Measurements from ENCODE around the gene MEDAG. TPM values are rescaled to one million over a fixed set of nuclear protein-coding genes. Genes with fewer than 3 reads are reported as not detected.

Gene MEDAG
- polyA plus RNA-seq, 1 of the 3 experiments (the other 2 are of a cell fraction) = not detected

DNA sequence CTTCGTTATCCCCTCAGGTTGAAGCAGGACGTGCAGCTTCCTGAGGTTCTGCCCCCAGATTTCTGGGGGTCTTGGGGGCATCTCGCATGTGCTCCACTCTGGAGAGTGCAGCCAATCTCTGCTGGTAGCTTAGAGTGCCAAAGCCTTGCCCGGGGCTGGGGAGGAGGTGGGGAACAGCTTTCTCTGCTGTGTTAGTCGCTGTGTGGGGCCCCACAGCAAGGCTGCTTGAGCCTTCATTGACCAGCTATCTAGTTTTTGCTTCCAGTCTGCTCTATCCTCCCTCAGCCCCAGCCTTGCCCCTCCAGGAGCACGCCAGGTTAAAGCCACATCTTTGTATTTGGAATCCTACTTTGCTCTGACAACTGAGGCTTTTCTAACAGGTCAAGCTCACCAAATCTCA, 32.0 kb upstream of the MEDAG start:
- Histone ChIP-seq H3K9me3 (no peaks in the 10 kb centered on the region), H3K36me3 (replicated peaks in 1 of 2; ENCODE audit: control insufficient read depth in 1 of 2, insufficient read depth in 2 of 2, low read length in 1 of 2) (no peaks in the 10 kb centered on the region), H3F3A (replicated peaks; ENCODE audit: insufficient read depth) (peaks cover 21% of the 10 kb centered on the region), H3K4me3 (ENCODE audit: low read depth in 2 of 2, low read length in 1 of 2) (no peak overlapping the region), H3K9ac (no peak overlapping the region), H3K79me2 (ENCODE audit: insufficient read depth) (no peaks in the 10 kb centered on the region), H4K20me1 (ENCODE audit: insufficient read depth) (no peaks in the 10 kb centered on the region), H3K27ac (ENCODE audit: low read depth in 2 of 2, low read length in 1 of 2) (peak overlapping the region in 1 of 2 experiments; percentile 95; a peak in 1 of 4 replicates), H3K4me1 (ENCODE audit: control insufficient read depth in 1 of 2, insufficient read depth in 2 of 2, low read depth in 1 of 2, low read length in 1 of 2) (peaks cover 24 to 39% of the 10 kb centered on the region in 2 experiments), H3K27me3 (ENCODE audit: insufficient read depth) (no peaks in the 10 kb centered on the region), H3K4me2 (no peak overlapping the region), H2AFZ (ENCODE audit: low read depth) (peak overlapping the region; percentile 32; the same call in 1 of the 2 replicates), H3K9me2 (no peaks in the 10 kb centered on the region)
- ChIA-PET CTCF (interaction anchor here (0.5 to 1.6 kb wide), 3 partner anchors 9 to 1573 kb away, joined by 3 to 10 read pairs (median 3); no protein-coding TSS in a partner anchor), POLR2A (no interaction called here)
- WGBS (ENCODE audit: low lambda C conversion rate) = 83% methylated on average over 6 of the region's 6 CpGs
- no peak for DNase-seq
- TF ChIP-seq RAD21 (IDR thresholded peaks at IDR 0.05; ENCODE audit: low read length) (no peak), FOSL2 (IDR thresholded peaks at IDR 0.05; ENCODE audit: borderline replicate concordance, low read depth) (no peak), RCOR1 (IDR thresholded peaks at IDR 0.05; ENCODE audit: low read length) (no peak), RXRA (IDR thresholded peaks at IDR 0.05; ENCODE audit: borderline replicate concordance, low read depth) (no peak), YY1 (IDR thresholded peaks at IDR 0.05; ENCODE audit: low read depth) (no peak), GATA2 (CRISPR knock-in tag; IDR thresholded peaks at IDR 0.05) (no peak), TAF1 (IDR thresholded peaks at IDR 0.05; ENCODE audit: borderline replicate concordance, low read depth, low read length) (no peak), ELF1 (IDR thresholded peaks at IDR 0.05) (no peak), TCF12 (IDR thresholded peaks at IDR 0.05) (no peak), EP300 (IDR thresholded peaks at IDR 0.05; ENCODE audit: borderline replicate concordance in 1 of 2, low read depth in 1 of 2, low read length in 1 of 2) (no peak), GABPA (IDR thresholded peaks at IDR 0.05; ENCODE audit: low read depth) (no peak), MXI1 (IDR thresholded peaks at IDR 0.05; ENCODE audit: low read depth, low read length) (no peak)
- TF ChIP-seq, protein P1, sequence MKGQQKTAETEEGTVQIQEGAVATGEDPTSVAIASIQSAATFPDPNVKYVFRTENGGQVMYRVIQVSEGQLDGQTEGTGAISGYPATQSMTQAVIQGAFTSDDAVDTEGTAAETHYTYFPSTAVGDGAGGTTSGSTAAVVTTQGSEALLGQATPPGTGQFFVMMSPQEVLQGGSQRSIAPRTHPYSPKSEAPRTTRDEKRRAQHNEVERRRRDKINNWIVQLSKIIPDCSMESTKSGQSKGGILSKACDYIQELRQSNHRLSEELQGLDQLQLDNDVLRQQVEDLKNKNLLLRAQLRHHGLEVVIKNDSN (IDR thresholded peaks at IDR 0.05; ENCODE audit: borderline replicate concordance, low read depth) = no peak
- TF ChIP-seq, protein P2, sequence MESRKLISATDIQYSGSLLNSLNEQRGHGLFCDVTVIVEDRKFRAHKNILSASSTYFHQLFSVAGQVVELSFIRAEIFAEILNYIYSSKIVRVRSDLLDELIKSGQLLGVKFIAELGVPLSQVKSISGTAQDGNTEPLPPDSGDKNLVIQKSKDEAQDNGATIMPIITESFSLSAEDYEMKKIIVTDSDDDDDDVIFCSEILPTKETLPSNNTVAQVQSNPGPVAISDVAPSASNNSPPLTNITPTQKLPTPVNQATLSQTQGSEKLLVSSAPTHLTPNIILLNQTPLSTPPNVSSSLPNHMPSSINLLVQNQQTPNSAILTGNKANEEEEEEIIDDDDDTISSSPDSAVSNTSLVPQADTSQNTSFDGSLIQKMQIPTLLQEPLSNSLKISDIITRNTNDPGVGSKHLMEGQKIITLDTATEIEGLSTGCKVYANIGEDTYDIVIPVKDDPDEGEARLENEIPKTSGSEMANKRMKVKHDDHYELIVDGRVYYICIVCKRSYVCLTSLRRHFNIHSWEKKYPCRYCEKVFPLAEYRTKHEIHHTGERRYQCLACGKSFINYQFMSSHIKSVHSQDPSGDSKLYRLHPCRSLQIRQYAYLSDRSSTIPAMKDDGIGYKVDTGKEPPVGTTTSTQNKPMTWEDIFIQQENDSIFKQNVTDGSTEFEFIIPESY (IDR thresholded peaks at IDR 0.05; ENCODE audit: borderline replicate concordance, low read depth) = no peak
- TF ChIP-seq, protein P3, sequence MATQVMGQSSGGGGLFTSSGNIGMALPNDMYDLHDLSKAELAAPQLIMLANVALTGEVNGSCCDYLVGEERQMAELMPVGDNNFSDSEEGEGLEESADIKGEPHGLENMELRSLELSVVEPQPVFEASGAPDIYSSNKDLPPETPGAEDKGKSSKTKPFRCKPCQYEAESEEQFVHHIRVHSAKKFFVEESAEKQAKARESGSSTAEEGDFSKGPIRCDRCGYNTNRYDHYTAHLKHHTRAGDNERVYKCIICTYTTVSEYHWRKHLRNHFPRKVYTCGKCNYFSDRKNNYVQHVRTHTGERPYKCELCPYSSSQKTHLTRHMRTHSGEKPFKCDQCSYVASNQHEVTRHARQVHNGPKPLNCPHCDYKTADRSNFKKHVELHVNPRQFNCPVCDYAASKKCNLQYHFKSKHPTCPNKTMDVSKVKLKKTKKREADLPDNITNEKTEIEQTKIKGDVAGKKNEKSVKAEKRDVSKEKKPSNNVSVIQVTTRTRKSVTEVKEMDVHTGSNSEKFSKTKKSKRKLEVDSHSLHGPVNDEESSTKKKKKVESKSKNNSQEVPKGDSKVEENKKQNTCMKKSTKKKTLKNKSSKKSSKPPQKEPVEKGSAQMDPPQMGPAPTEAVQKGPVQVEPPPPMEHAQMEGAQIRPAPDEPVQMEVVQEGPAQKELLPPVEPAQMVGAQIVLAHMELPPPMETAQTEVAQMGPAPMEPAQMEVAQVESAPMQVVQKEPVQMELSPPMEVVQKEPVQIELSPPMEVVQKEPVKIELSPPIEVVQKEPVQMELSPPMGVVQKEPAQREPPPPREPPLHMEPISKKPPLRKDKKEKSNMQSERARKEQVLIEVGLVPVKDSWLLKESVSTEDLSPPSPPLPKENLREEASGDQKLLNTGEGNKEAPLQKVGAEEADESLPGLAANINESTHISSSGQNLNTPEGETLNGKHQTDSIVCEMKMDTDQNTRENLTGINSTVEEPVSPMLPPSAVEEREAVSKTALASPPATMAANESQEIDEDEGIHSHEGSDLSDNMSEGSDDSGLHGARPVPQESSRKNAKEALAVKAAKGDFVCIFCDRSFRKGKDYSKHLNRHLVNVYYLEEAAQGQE (IDR thresholded peaks at IDR 0.05; ENCODE audit: low read depth, low read length) = no peak
- TF ChIP-seq, protein P4, sequence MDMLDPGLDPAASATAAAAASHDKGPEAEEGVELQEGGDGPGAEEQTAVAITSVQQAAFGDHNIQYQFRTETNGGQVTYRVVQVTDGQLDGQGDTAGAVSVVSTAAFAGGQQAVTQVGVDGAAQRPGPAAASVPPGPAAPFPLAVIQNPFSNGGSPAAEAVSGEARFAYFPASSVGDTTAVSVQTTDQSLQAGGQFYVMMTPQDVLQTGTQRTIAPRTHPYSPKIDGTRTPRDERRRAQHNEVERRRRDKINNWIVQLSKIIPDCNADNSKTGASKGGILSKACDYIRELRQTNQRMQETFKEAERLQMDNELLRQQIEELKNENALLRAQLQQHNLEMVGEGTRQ (IDR thresholded peaks at IDR 0.05; ENCODE audit: borderline replicate concordance, low read depth, low read length) = no peak
